GM10266 (cell line): ENCODE data around the gene RYR3.

Experiments
- DNase-seq: peaks from one replicate; pipeline ENCODE4 v3.0.0; 2012; ENCODE audit errors: extremely low spot score
- TF ChIP-seq, protein P1 (sequence below): IDR thresholded peaks from 2 replicates; pipeline ENCODE4 v1.5.1; 2012; ENCODE audit warnings: mild to moderate bottlenecking, low read depth; ENCODE audit not compliant: control insufficient read depth, insufficient read depth; ENCODE audit errors: missing control alignments

RYR3 gene

DNA sequence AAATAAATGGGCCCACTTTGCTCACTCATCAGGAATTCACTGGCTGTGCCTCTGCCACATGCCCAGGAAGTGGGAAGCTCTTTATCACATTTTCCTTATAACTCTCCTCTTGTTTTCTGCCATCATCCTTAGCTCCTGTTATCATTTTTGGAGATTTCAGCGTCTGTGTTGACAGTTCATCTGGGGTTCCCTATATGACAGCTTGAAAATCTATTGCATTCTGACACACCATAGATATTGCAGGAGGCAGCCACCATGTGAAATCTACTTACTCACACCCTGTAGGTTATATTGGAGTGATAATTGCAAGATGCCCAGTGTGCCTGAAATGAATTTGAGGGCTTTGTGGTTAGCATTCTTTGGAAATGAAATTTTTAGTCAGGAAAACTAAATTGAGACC lies 132.9 kb downstream of the RYR3 start:
- DNase-seq, result no peak
- TF ChIP-seq, protein P1, sequence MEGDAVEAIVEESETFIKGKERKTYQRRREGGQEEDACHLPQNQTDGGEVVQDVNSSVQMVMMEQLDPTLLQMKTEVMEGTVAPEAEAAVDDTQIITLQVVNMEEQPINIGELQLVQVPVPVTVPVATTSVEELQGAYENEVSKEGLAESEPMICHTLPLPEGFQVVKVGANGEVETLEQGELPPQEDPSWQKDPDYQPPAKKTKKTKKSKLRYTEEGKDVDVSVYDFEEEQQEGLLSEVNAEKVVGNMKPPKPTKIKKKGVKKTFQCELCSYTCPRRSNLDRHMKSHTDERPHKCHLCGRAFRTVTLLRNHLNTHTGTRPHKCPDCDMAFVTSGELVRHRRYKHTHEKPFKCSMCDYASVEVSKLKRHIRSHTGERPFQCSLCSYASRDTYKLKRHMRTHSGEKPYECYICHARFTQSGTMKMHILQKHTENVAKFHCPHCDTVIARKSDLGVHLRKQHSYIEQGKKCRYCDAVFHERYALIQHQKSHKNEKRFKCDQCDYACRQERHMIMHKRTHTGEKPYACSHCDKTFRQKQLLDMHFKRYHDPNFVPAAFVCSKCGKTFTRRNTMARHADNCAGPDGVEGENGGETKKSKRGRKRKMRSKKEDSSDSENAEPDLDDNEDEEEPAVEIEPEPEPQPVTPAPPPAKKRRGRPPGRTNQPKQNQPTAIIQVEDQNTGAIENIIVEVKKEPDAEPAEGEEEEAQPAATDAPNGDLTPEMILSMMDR, result no peak

- TF ChIP-seq, protein P1, result no peak
- no peak for DNase-seq
Observed at GRCh38 chr15:33445984-33446383, 135.2 kb downstream of the RYR3 start.

DNA sequence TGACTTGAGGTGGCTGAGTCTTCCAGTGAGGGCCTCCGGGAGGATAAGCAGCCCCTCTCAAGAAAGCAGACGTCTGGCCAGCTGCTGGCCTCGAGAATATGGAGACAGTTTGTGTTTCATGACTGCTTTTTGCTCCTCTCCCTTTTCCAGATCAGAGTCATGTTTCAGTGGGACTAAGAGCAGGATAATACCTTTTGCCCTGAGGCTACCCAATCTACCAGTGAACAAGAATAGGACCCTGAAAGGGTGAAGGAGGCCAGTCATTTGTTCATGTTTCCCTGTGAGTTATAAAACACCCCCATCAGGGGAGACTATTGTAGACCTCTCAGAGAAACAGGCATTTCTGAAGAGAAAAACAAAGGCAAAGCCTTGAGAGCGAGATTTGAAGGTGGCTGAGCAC lies 137.4 kb downstream of the RYR3 start:
- TF ChIP-seq, protein P1, result no peak
- DNase-seq, result no peak

DNA sequence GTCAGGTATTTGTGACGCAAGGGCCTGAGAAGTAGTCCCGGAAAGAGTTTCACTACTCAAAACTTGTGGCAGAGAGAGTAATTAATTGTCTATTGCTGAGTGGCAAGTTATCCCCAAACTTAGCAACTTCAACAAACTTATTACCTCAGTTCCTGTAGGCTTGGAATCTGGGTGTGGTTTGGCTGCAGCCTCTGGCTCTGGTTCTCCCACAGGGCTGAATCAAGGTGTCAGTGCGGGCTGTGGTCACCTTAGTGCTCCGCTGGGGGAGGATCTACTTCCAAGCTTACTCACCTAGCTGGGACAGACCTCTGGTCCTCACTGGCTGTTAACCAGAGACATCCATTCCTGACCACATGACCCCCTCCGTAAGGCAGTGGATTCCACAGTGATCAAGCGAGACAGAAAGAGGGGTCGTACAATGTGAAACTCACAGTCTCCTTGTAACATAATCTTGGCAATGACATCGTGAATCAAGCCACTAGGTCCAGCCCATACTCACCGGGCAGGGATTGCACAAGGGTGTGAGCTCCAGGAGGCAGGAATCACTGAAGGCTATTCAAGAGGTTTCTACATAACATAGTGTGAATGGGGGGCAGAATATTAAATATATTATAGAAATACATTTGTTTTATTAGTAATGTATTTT lies 138.3 kb downstream of the RYR3 start:
- no peak for DNase-seq
- TF ChIP-seq, protein P1, result no peak

DNA sequence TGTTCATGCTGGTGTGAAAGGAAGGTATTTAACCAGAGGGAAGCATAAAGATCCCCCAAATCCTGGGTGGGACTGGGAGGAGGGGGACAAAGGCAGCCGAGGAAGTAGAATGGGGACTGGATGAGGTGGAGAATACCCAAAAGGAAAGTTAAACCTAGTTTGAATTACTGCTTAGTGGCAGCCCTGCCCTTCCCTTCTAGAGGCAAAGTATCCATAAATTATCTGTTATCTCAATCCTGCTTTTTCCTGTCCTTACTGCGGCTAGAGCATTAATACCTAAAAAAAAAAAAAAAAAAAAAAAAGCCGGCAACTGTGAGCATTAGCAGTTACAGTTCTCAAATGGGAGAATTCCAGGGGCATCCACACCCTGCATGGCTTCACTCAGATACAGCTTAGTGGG lies 139.0 kb downstream of the RYR3 start:
- TF ChIP-seq, protein P1, result no peak
- DNase-seq, result no peak

DNA sequence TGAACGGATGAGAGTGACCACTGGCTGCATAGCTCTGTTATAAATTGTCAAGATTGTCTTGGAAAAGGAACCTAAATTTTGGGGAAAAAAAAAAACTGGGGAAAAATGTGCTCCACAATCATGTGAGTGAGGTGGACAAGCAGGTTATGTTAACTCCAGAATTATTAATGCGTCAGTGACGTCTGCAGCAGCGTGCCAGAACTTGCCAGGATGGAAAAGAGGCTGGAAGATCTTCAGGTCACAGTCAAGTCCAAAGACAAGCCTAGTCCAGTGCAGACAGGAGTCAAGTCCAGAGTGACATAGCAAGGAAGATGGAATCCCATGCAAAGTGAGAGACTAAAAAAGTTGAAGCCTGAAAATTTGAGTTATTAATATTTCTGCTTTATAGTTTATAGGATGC lies 140.6 kb downstream of the RYR3 start:
- no peak for DNase-seq
- TF ChIP-seq, protein P1, result no peak

GRCh38 chr15:33453761-33454160 lies 143.0 kb downstream of the RYR3 start:
- TF ChIP-seq, protein P1, result no peak
- no peak for DNase-seq
